NCI-H2227 (cell line): ENCODE measurements around the gene TYMP.
A peak's percentile ranks its signal among the peaks of the same experiment; 100 is the strongest.

ENCODE experiments used
- DNase-seq: peaks from one replicate; lab custom pipeline; 2025; ENCODE audit not compliant: unreplicated experiment; lab: John Stamatoyannopoulos, UW

TYMP gene, protein sequence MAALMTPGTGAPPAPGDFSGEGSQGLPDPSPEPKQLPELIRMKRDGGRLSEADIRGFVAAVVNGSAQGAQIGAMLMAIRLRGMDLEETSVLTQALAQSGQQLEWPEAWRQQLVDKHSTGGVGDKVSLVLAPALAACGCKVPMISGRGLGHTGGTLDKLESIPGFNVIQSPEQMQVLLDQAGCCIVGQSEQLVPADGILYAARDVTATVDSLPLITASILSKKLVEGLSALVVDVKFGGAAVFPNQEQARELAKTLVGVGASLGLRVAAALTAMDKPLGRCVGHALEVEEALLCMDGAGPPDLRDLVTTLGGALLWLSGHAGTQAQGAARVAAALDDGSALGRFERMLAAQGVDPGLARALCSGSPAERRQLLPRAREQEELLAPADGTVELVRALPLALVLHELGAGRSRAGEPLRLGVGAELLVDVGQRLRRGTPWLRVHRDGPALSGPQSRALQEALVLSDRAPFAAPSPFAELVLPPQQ

DNA sequence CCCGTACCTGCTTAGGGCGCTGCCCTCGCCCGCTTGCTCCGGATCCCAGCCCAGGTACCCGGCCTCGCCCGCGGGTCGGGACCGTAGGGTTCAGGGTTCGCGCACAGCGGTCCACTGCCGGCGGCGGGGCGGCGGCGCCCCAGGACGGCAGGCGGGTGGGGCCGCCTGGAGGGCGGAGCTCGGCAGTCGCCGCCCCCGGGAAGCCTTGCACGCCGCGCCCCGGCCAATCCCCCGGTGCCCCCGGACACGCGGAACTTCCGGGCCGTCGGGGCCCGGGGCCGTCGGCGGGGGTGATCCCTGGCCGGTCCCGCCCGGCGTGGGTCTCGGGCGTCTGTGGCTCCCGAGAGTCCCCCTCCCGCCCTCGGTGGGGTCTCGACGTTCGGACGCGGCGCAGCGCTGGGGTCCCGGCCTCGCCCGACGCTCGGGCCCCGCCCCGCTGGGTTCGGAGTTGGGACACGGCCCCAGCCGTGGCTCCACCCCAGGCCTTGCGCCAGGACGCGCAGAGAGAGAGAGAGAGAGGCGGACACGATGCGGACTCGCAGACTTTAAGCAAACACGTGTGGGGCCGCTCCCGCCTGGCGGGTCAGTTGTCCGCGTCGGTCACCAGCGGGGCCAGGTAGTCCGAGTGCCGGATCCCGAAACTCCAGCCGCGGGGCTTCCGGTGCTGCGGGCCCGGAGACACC, at the start of gene TYMP:
TYMP (minus strand) TSS at position 116 of the 683 bp plus-strand sequence. CDS start 303 bp downstream, outside the sequence.
- no peak for DNase-seq

DNA sequence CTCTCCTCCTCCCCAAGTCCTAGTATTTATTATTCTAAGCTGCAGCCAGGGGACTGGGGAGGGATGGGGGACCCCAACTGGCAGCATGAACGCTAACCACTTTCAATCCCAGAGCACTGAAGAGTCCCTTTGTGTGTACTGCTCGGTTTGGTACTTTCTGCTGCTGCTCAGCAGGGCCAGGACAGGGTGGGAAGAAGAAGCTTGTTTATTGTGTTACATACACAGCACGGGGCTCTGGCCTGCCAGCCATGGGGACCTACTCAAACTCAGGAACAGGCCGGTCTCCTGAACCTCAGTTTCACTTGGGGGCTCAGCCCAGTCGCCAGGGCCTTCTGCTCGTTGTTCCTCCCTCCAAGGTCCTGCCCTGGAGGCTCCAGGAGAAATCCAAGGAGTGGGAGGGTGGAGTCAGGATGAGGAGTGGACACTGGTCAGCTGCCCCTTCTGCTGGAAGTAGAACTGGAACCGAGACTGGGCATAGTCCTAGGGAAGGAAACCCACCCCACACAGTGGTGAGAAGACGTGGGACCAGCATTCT, 49.0 kb upstream of the TYMP start:
- DNase-seq = no peak

DNA sequence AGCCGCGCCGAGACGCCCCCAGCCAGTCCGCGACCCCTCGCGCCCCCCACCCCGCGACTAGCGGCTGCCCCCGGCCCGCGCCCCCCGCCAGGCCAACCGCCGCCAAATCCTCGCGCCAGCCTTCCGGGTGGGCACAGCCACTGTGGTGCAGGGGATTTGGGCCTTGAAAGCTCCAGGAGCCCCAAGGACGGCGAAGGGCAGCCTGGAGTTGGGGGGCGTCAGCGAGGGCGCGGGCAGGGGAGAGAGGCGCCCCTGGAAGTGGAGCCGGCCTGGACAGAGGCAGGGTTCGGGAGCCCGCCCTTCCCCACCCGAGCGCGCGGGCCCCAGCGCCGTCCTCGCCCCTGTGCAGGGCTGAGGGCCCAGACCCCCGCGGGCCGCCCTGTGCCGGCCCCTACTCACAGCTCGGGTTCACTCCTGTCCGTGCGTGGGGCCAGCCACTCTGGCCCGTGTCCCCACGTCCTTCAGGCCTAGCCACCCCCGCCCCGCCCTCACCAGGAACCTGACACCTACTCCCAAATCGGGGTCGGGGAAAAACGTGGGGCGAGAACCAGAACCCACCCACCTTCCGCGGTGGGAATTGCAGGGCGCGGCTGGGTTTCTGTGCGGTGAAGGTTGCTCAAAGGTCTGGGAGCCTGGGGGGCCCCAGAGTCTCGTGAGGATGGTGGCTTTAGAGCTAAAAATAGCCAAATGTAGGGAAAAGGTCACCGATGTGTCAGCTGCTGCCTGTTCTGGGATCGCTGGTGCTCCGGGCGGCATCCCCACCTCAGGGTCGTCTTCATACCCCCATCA, 48.4 kb upstream of the TYMP start, which contains the start of gene CPT1B:
CPT1B (minus strand) TSS at position 441 of the 789 bp plus-strand sequence. CDS start 512 bp downstream, outside the sequence.
- no peak for DNase-seq

- DNase-seq = no peak
Measured at GRCh38 chr22:50577697-50577986, 47.8 kb upstream of the TYMP start.

- DNase-seq = no peak
Measured at GRCh38 chr22:50576806-50577696, 47.2 kb upstream of the TYMP start.

DNA sequence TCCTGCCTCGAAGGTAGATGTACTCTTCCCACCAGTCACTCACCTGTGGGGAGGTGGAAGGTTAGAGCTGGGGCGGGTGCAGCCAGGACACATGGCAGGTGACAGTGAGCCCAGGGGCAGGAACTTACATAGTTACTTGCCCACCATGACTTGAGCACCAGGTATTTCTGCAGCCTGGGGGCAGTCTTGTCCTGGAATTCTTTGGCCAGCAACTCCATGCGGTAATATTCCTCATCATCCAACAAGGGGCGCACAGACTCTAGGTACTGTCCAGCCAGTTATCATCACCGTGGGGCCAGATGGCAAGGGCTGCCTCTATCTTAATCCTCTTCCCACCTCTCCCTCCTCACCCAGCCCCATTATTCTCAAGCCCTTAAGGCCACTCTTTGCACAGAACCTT, 46.3 kb upstream of the TYMP start:
- peak; percentile 35 for DNase-seq

- no peak for DNase-seq
Measured at GRCh38 chr22:50575426-50575941, 45.7 kb upstream of the TYMP start.

GRCh38 chr22:50574383-50574755, 44.6 kb upstream of the TYMP start:
- DNase-seq = no peak

DNA sequence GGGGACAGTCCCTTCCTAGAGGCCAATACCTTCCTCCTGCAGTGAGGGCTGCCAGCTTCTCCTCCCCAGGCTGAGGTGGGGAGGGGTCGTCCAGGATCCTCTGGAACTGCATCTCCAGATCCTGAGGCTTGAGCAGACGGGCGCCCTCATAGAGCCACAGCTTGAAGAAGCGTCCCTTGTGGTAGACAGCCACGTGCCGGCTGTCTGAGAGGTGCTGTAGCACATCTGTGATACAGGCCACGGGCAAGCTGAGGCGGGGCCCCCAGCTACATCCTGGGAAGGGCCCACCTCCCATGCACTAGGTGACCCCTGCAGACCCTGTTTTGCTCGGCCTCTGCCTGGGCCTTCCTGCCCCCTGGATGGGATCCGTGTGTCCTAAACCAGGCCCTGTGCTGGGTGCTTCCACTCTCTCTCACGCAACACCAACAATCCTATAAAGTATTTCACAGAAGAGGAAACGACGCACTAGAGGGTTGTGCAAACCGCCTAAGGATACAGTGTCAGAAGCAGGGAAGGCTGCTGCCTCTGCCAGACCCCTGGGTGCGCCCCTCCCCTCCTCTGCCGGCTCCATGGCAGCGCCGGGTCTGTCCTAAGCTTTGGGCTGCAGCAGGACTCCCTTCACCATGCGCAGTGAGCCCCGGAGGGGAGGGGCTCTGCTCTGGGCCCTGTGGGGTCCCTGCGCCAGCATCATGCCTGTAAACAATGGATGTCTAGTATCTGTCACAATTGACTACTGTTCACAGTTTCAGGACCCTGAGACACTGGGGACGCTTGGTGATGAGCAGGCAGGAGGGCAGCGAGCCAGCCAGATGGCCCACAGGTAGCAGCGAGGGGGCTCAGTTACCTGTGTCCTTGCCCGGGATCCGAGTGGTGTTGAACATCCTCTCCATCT, 43.9 kb upstream of the TYMP start:
- DNase-seq = no peak

GRCh38 chr22:50572965-50573364, 43.2 kb upstream of the TYMP start:
- no peak for DNase-seq

DNA sequence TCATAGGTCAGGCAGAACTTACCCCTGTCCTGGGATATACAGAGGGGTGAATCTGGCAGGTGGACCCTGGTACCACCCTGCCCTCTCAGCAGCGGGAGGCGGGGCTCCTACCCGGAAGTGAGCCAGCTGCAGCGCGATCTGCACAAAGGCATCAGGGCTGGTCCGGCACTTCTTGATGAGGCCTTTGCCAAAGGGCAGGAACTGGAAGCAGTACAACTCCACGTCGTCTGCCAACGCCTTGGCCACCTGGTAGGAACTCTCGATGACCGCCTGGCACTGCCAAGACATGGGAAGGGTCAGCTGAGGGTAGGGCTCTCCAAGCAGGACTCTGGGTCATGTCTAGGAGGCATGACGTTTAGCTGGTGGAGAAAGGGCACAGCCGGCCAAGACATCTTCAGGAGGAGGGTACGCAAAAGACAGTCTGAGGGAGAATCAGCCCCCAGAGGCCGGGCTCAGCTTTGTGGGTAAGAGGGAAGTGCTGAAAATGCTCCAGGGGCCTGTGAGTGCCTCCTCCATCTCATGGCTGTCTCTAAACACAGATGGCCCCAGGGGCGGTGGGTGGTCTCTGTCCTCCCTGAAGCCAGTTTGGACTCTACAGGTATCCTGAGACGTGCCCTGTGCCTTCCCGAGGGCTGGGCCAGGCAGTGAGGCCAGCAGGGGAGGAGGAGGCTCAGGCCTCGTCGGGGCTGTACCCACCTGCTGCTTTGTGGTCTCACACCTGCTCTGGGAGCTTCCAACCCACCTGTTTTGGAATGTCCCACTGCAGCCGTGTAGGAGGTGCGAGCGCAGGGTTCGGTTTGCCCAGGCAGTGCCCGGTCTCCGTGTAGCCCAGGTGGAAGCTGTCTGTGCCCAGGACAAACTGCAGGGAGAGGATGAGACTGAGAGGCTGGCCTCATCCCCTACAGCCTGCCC, 41.7 kb upstream of the TYMP start:
- no peak for DNase-seq

GRCh38 chr22:50570861-50571260, 41.0 kb upstream of the TYMP start:
- no peak for DNase-seq

GRCh38 chr22:50569896-50570535, 40.2 kb upstream of the TYMP start:
- no peak for DNase-seq

- no peak for DNase-seq
Measured at GRCh38 chr22:50569041-50569459, 39.2 kb upstream of the TYMP start.

GRCh38 chr22:50568626-50569025, 38.8 kb upstream of the TYMP start:
- no peak for DNase-seq

GRCh38 chr22:50567721-50568252, 38.0 kb upstream of the TYMP start:
- no peak for DNase-seq

- DNase-seq = no peak
Measured at GRCh38 chr22:50564289-50564688, 34.5 kb upstream of the TYMP start.
